B cell (primary cell): ENCODE data around the gene LIN28B. TPM values are rescaled to one million over a fixed set of nuclear protein-coding genes. Genes with fewer than 3 reads are reported as not detected.

Experiments
- ATAC-seq: fragments of 200-7000 bp; cut with Tn5 transposase; one replicate; pipeline ENCODE4 v1.10.0; 2021; ENCODE audit warnings: low read depth, mild to moderate bottlenecking, moderate number of reproducible peaks, moderate library complexity
- CTCF ChIA-PET: fragments of 350-600 bp; sonication (Branson Sonifier 250); formaldehyde crosslinking; loops from one replicate; lab custom pipeline; 2021; ENCODE audit warnings: antibody characterized with exemption, inconsistent platforms; lab: Charles Lee
- POLR2A ChIA-PET: fragments of 350-600 bp; sonication (Branson Sonifier 250); formaldehyde crosslinking; loops from one replicate; lab custom pipeline; 2021; ENCODE audit warnings: antibody characterized with exemption; lab: Charles Lee
- DNase-seq: peaks from one replicate; pipeline ENCODE4 v3.0.0; 2013
- H2AFZ ChIP-seq: 2 replicates; pipeline ENCODE4 v1.6.1; 2012; ENCODE audit warnings: mild to moderate bottlenecking, low read depth, low read length; ENCODE audit not compliant: insufficient read depth, poor library complexity, severe bottlenecking
- H3K27ac ChIP-seq, 2 donors: 1 replicate in 1 of 2; 2 replicates in 1 of 2; pipeline ENCODE4 v1.5.1; 2012 to 2013; ENCODE audit warnings: low read length in 2 of 2, mild to moderate bottlenecking in 2 of 2, moderate library complexity in 1 of 2
- H3K27me3 ChIP-seq, 4 experiments: fragments of 200-600 bp in 1 of 4; sonication (generic) in 1 of 4; replicated peaks in 1 of 4; 1 replicate in 2 of 4; 2 replicates in 2 of 4; pipeline versions ENCODE4 v1.6.1 to v1.7.0; 2013 to 2016; ENCODE audit warnings: low read length in 3 of 4, mild to moderate bottlenecking in 2 of 4, mixed read lengths in 1 of 4, moderate library complexity in 1 of 4; ENCODE audit not compliant: insufficient read depth in 4 of 4, control insufficient read depth in 3 of 4; ENCODE audit errors: control extremely low read depth in 1 of 4
- H3K36me3 ChIP-seq, 2 experiments: replicated peaks in 1 of 2; 1 replicate in 1 of 2; 2 replicates in 1 of 2; pipeline versions ENCODE4 v1.6.1 to v1.7.1; 2013; ENCODE audit warnings: low read length in 1 of 2; ENCODE audit not compliant: insufficient read depth in 2 of 2, control insufficient read depth in 1 of 2; ENCODE audit errors: control extremely low read depth in 1 of 2, extremely low read depth in 1 of 2
- H3K4me1 ChIP-seq, 2 donors: fragments of 200-600 bp in 1 of 2; sonication (generic) in 1 of 2; 1 replicate in 1 of 2; 2 replicates in 1 of 2; pipeline versions ENCODE4 v1.5.1 to v1.6.1; 2013 to 2017; ENCODE audit warnings: low read length in 2 of 2; ENCODE audit not compliant: control insufficient read depth in 2 of 2, insufficient read depth in 2 of 2
- H3K4me2 ChIP-seq: replicated peaks from 2 replicates; pipeline ENCODE3; 2012; ENCODE audit warnings: mild to moderate bottlenecking, low read depth, low read length; ENCODE audit not compliant: poor library complexity, severe bottlenecking
- H3K4me3 ChIP-seq, 5 experiments: fragments of 200-600 bp in 1 of 5; sonication (generic) in 1 of 5; 1 replicate in 3 of 5; 2 replicates in 2 of 5; pipeline versions ENCODE4 v1.5.1 to v1.7.0; 2011 to 2016; ENCODE audit warnings: low read length in 4 of 5, mild to moderate bottlenecking in 4 of 5, low read depth in 2 of 5, control low read depth in 1 of 5, moderate library complexity in 1 of 5; ENCODE audit not compliant: insufficient read depth in 1 of 5; ENCODE audit errors: control extremely low read depth in 1 of 5, extremely low read depth in 1 of 5
- H3K79me2 ChIP-seq: fragments of 200-600 bp; sonication (generic); one replicate; pipeline ENCODE4 v1.6.0; 2016; ENCODE audit warnings: low read length; ENCODE audit not compliant: control insufficient read depth, insufficient read depth
- H3K9ac ChIP-seq: fragments of 200-600 bp; sonication (generic); 2 replicates; pipeline ENCODE4 v1.6.1; 2017; ENCODE audit warnings: mild to moderate bottlenecking, low read length, moderate library complexity
- H3K9me3 ChIP-seq, 3 donors: one replicate each; pipeline versions ENCODE4 v1.6.1 to v1.7.1; 2013; ENCODE audit warnings: low read length in 2 of 3; ENCODE audit not compliant: control insufficient read depth in 2 of 3, insufficient read depth in 1 of 3; ENCODE audit errors: control extremely low read depth in 1 of 3
- H4K20me1 ChIP-seq: 2 replicates; pipeline ENCODE4 v1.6.0; 2012; ENCODE audit warnings: mild to moderate bottlenecking, low read length; ENCODE audit not compliant: insufficient read depth, control insufficient read depth, poor library complexity, severe bottlenecking
- H3K27ac Mint-ChIP-seq: one replicate; pipeline ENCODE4 v1.8.0; 2021; ENCODE audit warnings: mixed read lengths
- H3K27me3 Mint-ChIP-seq: one replicate; pipeline ENCODE4 v1.8.0; 2021; ENCODE audit warnings: mixed read lengths
- H3K4me1 Mint-ChIP-seq: one replicate; pipeline ENCODE4 v1.8.0; 2021; ENCODE audit warnings: mixed read lengths
- H3K4me3 Mint-ChIP-seq: one replicate; pipeline ENCODE4 v1.8.0; 2021; ENCODE audit warnings: mixed read lengths
- H3K9me3 Mint-ChIP-seq: one replicate; pipeline ENCODE4 v1.8.0; 2022; ENCODE audit warnings: mixed read lengths; ENCODE audit not compliant: insufficient read depth
- EZH2 ChIP-seq: IDR thresholded peaks from 2 replicates; pipeline ENCODE4 v1.6.1; 2012; ENCODE audit warnings: borderline replicate concordance, low read depth, mild to moderate bottlenecking, moderate library complexity, low read length; ENCODE audit not compliant: insufficient read depth, poor library complexity, severe bottlenecking
- WGBS: methylation state at CpG from one replicate; pipeline ENCODE4 v1.1.5; 2013; ENCODE audit warnings: missing lambda C conversion rate; ENCODE audit not compliant: insufficient coverage; 5-methylcytosine and 5-hydroxymethylcytosine counted together
- intact Hi-C: fragments of 100-400 bp; cut with micrococcal nuclease; formaldehyde crosslinking; loops from one replicate; pipeline ENCODE4 v1.10.0; 2022
- polyA plus RNA-seq: library from polyadenylated mRNA; depleted of rRNA; stranded (reverse); fragments of >200 nt; gene quantifications from 2 replicates; pipeline ENCODE4 v1.2.3, GENCODE V29; 2012
- total RNA-seq, 2 donors: library from RNA; stranded (reverse); fragments of 120-200 nt in 1 of 2; gene quantifications; 1 replicate in 1 of 2; 2 replicates in 1 of 2; pipeline versions ENCODE4 v1.2.3 to v1.2.4, GENCODE V29; 2013 to 2022
- TF ChIP-seq, protein P1 (sequence below): fragments of 200-600 bp; IDR thresholded peaks from one replicate; pipeline ENCODE4 v1.8.0; 2022; ENCODE audit warnings: antibody characterized with exemption, mild to moderate bottlenecking

The LIN28B gene
- total and polyA plus RNA-seq, 2 donors (not counting 1 experiment from before 2014, with no cell fraction given): not detected

GRCh38 chr6:104930939-104931338 is 26.0 kb upstream of the LIN28B start:
- intact Hi-C loops: no loop called here
- no peaks in the 10 kb centered on the region for H3K9me3 Mint-ChIP-seq
- no peak overlapping the region for H2AFZ ChIP-seq
- DNase-seq: no peak
- ChIA-PET POLR2A (no interaction called here), CTCF (no interaction called here)
- no peaks in the 10 kb centered on the region for H3K27me3 ChIP-seq
- no peaks in the 10 kb centered on the region for H3K4me1 ChIP-seq
- H3K27me3 Mint-ChIP-seq: peaks cover 19% of the 10 kb centered on the region
- H3K9me3 ChIP-seq: no peaks in the 10 kb centered on the region
- no peaks in the 10 kb centered on the region for H3K4me1 Mint-ChIP-seq
- H3K4me3 ChIP-seq: no peak overlapping the region
- no peaks in the 10 kb centered on the region for H3K79me2 ChIP-seq
- no peak overlapping the region for H3K9ac ChIP-seq
- no peak overlapping the region for H3K4me2 ChIP-seq
- no peaks in the 10 kb centered on the region for H4K20me1 ChIP-seq
- no CpG with 5 or more reads among the region's 2 CpGs for WGBS
- no peak for ATAC-seq
- no peaks in the 10 kb centered on the region for H3K36me3 ChIP-seq
- no peak overlapping the region for H3K4me3 Mint-ChIP-seq
- H3K27ac ChIP-seq: no peak overlapping the region
- H3K27ac Mint-ChIP-seq: no peak overlapping the region
- no peak for TF ChIP-seq EZH2
- TF ChIP-seq, protein P1, sequence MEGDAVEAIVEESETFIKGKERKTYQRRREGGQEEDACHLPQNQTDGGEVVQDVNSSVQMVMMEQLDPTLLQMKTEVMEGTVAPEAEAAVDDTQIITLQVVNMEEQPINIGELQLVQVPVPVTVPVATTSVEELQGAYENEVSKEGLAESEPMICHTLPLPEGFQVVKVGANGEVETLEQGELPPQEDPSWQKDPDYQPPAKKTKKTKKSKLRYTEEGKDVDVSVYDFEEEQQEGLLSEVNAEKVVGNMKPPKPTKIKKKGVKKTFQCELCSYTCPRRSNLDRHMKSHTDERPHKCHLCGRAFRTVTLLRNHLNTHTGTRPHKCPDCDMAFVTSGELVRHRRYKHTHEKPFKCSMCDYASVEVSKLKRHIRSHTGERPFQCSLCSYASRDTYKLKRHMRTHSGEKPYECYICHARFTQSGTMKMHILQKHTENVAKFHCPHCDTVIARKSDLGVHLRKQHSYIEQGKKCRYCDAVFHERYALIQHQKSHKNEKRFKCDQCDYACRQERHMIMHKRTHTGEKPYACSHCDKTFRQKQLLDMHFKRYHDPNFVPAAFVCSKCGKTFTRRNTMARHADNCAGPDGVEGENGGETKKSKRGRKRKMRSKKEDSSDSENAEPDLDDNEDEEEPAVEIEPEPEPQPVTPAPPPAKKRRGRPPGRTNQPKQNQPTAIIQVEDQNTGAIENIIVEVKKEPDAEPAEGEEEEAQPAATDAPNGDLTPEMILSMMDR: no peak

DNA sequence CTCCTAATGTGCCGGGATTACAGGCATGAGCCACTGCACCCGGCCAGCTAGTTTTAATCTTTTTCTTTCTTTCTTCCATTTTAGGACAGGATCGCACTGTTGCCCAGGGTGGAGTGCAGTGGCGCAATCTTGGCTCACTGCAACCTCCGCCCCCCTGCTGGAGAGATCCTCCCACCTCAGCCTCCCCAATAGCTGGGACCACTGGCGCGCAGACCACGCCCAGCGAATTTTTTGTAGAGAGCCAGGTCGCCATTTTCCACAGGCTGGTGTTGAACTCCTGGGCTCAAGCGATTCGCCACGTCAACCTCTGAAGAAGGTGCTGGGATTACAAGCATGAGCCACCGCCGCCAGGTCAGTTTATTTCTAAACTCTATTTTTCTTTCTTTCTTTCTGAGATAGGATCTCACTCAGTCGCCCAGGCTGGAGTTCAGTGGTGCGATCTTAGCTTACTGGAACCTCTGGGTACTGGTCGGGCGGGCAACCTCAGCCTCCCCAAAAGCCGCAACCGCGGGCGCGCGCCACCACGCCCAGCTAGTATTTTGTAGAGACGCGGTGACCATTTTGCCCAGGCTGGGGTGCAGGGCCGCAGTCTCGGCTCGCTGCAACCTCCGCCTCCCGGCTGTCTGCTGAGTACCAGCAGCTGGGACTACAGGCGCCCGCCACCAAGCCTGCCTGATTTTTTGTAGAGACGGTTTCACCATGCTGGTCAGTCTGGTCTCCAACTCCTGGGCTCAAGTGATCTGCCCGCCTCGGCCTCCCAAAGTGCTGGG is 20.0 kb upstream of the LIN28B start:
- Mint-ChIP-seq H3K4me1 (peaks cover 5% of the 10 kb centered on the region), H3K27ac (no peak overlapping the region), H3K9me3 (no peaks in the 10 kb centered on the region), H3K4me3 (no peak overlapping the region), H3K27me3 (peaks cover 30% of the 10 kb centered on the region)
- no peak overlapping the region for H3K4me2 ChIP-seq
- no peak overlapping the region for H2AFZ ChIP-seq
- H3K36me3 ChIP-seq: no peaks in the 10 kb centered on the region
- no peaks in the 10 kb centered on the region for H3K79me2 ChIP-seq
- peaks cover 9 to 11% of the 10 kb centered on the region in 2 donors for H3K4me1 ChIP-seq
- H3K9me3 ChIP-seq: peaks cover 0 to 18% (median 2%) of the 10 kb centered on the region in 3 donors
- H4K20me1 ChIP-seq: no peaks in the 10 kb centered on the region
- ATAC-seq (no peak), DNase-seq (no peak)
- H3K27me3 ChIP-seq: peaks cover under 1 to 21% (median 11%) of the 10 kb centered on the region in 4 experiments
- ChIA-PET POLR2A (no interaction called here), CTCF (no interaction called here)
- no peak overlapping the region for H3K4me3 ChIP-seq
- no peak overlapping the region for H3K9ac ChIP-seq
- TF ChIP-seq EZH2: no peak
- TF ChIP-seq, protein P1: no peak
- H3K27ac ChIP-seq: no peak overlapping the region
- intact Hi-C loops: no loop called here
- WGBS: 95% methylated on average over 38 of the region's 38 CpGs
